ENCODE measurements around the gene RABGGTA.
"Not testable (repeated sequence)": the region's sequence is repeated elsewhere in the genome, so short reads cannot be mapped to it uniquely, and the experiment has no call there.

Gene RABGGTA

DNA sequence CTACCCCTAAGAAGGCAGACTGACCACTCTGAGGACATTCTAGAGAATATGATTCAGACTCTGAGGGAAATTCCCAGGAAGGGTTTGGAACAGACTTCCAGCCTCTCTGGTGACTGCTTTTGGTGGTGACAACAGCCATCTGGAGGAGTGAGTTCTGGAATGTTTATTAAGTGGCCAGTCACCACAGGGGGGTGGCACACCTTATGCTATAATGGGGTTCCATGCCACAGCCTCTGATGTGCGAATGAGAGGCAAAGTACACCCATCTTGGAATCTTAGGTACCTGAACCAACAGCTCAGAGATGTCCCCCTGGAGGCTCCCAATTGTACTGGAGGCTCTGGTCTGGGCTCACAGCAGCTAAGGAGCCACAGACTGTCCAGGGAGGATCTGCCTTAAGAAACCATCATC, 19.5 kb downstream of the RABGGTA start:
- in situ Hi-C loops (cut with HindIII; ENCODE audit: low sequenced_read_pairs), result no loop called here
- TF ChIP-seq, protein P1, sequence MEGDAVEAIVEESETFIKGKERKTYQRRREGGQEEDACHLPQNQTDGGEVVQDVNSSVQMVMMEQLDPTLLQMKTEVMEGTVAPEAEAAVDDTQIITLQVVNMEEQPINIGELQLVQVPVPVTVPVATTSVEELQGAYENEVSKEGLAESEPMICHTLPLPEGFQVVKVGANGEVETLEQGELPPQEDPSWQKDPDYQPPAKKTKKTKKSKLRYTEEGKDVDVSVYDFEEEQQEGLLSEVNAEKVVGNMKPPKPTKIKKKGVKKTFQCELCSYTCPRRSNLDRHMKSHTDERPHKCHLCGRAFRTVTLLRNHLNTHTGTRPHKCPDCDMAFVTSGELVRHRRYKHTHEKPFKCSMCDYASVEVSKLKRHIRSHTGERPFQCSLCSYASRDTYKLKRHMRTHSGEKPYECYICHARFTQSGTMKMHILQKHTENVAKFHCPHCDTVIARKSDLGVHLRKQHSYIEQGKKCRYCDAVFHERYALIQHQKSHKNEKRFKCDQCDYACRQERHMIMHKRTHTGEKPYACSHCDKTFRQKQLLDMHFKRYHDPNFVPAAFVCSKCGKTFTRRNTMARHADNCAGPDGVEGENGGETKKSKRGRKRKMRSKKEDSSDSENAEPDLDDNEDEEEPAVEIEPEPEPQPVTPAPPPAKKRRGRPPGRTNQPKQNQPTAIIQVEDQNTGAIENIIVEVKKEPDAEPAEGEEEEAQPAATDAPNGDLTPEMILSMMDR (IDR thresholded peaks at IDR 0.05; ENCODE audit: low read depth, low read length, missing control alignments), result no peak
- no peak overlapping the region for H3K4me3 ChIP-seq (ENCODE audit: low read depth, low read length)
- no peak for DNase-seq (ENCODE audit: low read depth)

DNA sequence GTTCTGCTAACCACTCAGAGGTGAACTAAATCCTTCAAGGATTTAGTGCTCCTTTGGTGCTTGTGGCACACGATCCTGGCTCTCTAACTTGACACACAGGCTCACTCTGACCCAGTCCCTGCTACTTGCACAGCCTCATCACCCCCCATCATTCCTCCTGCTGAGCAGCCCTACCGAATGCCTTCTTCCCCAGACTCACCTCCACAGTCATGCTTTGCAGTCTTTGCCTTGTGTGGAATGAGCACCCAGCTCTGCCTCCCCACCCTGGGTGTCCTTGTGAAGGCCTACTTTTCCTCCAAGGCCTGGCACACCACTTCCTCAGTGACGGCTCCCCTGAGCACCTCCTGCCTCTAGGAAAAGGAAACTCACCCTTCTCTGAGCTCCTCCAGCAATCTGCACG, 21.0 kb downstream of the RABGGTA start:
- TF ChIP-seq, protein P1 (IDR thresholded peaks at IDR 0.05; ENCODE audit: low read depth, low read length, missing control alignments), result no peak
- no peak overlapping the region for H3K4me3 ChIP-seq (ENCODE audit: low read depth, low read length)
- DNase-seq (ENCODE audit: low read depth), result no peak
- in situ Hi-C loops (cut with HindIII; ENCODE audit: low sequenced_read_pairs), result no loop called here

DNA sequence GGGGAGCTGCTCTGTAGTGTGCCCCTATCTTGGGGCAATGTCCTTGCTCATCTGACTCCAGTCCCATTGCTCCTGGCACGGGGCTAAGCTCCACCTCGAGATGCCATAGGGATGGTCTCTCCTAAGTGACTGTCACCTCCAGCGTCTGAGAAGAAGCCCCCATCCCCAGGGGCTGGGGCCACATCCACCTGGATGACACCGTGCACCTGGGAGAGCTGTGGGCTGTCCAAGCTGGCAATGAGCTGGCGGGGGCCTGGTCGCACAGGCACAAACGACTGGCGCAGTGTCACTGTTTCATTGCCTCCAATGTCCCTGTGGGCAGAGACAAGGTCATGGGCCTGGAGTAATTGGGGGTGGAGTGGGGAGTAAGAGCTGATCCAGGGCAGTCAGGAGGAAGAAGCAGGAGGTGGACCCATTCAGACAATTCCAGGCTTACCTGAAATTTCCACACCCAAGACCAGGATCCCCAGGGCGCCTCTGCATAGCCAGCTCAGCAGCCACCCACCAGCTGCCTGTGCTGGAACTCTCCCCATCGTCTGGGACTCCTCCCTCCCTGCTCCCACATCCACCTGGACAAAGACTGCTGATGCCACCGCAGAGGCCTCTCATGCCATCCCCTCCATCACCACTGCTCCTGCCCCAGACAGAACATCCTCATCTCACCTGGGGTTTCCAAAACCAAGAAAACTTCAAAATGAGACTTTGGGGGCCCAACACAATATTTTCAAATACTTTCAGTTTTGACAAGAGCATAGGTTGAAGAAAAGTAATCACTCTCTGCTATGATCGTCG, 22.0 kb downstream of the RABGGTA start:
- TF ChIP-seq, protein P1 (IDR thresholded peaks at IDR 0.05; ENCODE audit: low read depth, low read length, missing control alignments), result no peak
- H3K4me3 ChIP-seq (ENCODE audit: low read depth, low read length), result no peak overlapping the region
- DNase-seq (ENCODE audit: low read depth), result no peak
- in situ Hi-C loops (cut with HindIII; ENCODE audit: low sequenced_read_pairs), result no loop called here

DNA sequence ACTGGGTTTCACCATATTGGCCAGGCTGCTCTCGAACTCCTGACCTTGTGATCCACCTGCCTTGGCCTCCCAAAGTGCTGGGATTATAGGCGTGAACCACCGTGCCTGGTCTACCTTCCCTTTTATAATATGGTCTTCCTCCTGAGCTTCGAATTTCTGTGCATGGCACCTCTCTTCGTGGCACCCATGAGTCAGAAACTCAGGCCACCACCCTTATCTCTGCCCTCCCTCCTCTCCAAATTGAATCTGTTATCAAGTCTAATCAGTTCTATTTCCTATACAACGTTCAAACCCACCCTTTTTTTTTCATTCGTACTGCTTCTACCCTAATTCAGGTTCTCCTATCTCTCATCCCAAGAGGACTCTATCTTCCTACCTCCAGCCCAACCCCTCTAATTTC, 24.0 kb downstream of the RABGGTA start:
- TF ChIP-seq, protein P1 (IDR thresholded peaks at IDR 0.05; ENCODE audit: low read depth, low read length, missing control alignments), result no peak
- no peak for DNase-seq (ENCODE audit: low read depth)

DNA sequence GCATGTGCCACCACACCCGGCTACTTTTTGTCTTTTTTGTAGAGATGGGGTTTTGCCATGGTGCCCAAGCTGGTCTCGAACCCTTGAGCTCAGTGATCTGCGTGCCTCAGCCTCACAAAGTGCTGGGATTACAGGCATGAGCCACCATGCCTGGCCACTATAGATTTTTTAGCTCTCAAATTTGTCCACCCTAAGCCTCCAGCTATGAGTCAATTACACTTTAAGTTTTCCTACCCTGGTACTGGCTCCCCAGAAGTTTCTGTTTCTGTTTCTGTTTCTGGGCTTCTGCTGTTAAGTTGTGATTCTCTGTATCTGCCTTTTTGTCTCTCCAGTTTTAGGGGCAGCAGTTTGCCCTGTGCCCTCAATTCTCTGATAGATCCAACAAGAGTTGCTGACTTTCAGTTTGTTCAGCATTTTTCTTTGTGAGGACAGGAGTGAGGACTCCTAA, 24.6 kb downstream of the RABGGTA start:
- DNase-seq (ENCODE audit: low read depth), result no peak
- in situ Hi-C loops (cut with HindIII; ENCODE audit: low sequenced_read_pairs), result no loop called here
- TF ChIP-seq, protein P1 (IDR thresholded peaks at IDR 0.05; ENCODE audit: low read depth, low read length, missing control alignments), result no peak
- H3K4me3 ChIP-seq (ENCODE audit: low read depth, low read length), result no peak overlapping the region

More for the DNA sequence above, 24.0 kb downstream of the RABGGTA start:
- in situ Hi-C loops (cut with HindIII; ENCODE audit: low sequenced_read_pairs), result no loop called here
- no peak overlapping the region for H3K4me3 ChIP-seq (ENCODE audit: low read depth, low read length)

DNA sequence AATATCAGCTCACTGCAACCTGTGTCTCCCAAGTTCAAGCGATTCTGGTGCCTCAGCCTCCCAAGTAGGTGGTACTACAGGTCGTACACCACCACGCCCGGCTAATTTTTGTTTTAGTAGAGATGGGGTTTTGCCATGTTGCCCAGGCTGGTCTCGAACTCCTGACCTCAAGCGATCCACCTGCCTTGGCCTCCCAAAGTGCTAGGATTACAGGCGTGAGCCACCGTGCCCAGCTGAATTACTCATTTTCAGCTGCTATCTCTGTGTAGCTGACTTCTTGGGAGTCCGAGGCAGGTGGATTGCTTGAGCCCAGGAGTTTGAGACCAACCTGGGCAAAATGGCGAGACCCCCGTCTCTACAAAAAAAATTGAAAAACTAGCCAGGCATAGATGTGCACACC, 26.0 kb downstream of the RABGGTA start:
- DNase-seq (ENCODE audit: low read depth); in situ Hi-C loops (cut with HindIII; ENCODE audit: low sequenced_read_pairs): not testable (repeated sequence)

DNA sequence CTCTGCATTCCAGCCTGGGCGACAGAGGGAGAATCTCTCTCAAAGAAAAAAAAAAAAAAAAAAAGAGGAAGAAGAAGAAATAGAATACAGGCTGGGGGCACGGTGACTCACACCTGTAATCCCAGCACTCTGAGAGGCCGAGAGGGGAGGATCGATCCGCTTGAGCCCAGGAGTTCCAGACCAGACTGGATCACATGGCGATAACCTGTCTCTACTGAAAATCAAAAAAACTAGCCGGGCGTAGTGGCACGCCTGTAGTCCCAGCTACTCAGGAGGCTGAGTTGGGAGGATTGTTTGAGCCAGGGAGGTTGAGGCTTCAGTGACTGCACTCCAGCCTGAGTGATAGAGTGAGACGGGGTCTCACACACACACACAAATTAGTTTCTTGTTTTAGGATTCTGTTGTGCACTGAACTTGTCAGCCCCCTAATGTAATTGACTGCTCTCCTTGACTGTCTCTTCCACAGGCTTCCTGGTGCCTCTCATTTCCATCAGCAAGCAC, 28.0 kb downstream of the RABGGTA start:
- TF ChIP-seq, protein P1 (IDR thresholded peaks at IDR 0.05; ENCODE audit: low read depth, low read length, missing control alignments), result no peak
- in situ Hi-C loops (cut with HindIII; ENCODE audit: low sequenced_read_pairs), result no loop called here
- H3K4me3 ChIP-seq (ENCODE audit: low read depth, low read length), result peak overlapping the region; percentile 73
- no peak for DNase-seq (ENCODE audit: low read depth)

More for the DNA sequence above, 26.0 kb downstream of the RABGGTA start:
- H3K4me3 ChIP-seq (ENCODE audit: low read depth, low read length), result not testable (repeated sequence)
